Measurements from ENCODE around the gene CGB7. TPM values are rescaled to one million over a fixed set of nuclear protein-coding genes. Genes with fewer than 3 reads are reported as not detected.

CGB7 gene
- not detected for total RNA-seq

- Mint-ChIP-seq H3K9me3 (no peaks in the 10 kb centered on the region), H3K27me3 (peaks cover 52% of the 10 kb centered on the region), H3K4me1 (peaks cover 23% of the 10 kb centered on the region), H3K36me3 (ENCODE audit: low read depth) (no peaks in the 10 kb centered on the region), H3K4me3 (peak within 1 kb of the TSS; percentile 62), H3K27ac (no peak within 1 kb of the TSS)
- peak; percentile 46 for DNase-seq
- POLR2A ChIA-PET = no interaction called here
- CTCF ChIA-PET = interaction anchor here (0.6 to 1.4 kb wide), 2 partner anchors 65 to 224 kb away, joined by 3 to 4 read pairs; no protein-coding TSS in a partner anchor
These were observed at the start of gene CGB7 for GRCh38 chr19:49057636-49058234. Gene CGB7, minus strand, starts transcription at chr19:49057749. Its CDS starts 2,374 bp downstream, at chr19:49055375.

DNA sequence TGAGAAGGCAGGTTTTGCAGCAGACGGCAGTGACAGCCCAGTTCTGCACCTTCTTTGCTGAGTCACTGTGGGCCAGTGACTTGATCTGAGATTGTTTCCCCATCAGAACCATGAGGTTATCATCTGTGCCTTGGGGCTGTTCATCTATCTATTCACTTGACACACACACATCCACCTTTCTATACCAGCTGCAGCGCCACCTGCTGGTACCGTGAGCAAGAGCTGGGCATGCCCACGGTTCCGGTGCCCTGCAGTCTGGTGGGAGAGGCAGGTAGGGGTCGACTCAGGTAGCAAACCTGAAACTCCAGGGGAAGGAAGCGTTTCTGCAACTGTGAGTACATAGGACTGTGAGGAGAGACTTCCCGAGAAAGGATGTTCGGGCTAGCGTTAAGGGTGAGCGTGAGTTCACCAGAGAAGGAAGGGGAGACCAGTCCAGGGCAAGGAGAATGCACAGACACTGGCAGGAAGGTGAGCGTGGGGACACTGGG is 49.1 kb upstream of the CGB7 start:
- DNase-seq = peak; percentile 69
- Mint-ChIP-seq H3K27me3 (no peaks in the 10 kb centered on the region), H3K36me3 (ENCODE audit: low read depth) (peaks cover 57% of the 10 kb centered on the region), H3K4me1 (peaks cover 5% of the 10 kb centered on the region), H3K4me3 (no peak overlapping the region), H3K9me3 (no peaks in the 10 kb centered on the region), H3K27ac (peak overlapping the region; percentile 37)
- ChIA-PET POLR2A (interaction anchor here (1.2 kb wide), 2 partner anchors 27 to 29 kb away, joined by 3 to 4 read pairs; no protein-coding TSS in a partner anchor), CTCF (interaction anchor here (1.0 to 2.9 kb wide), 11 partner anchors 8 to 318 kb away, joined by 3 to 18 read pairs (median 4); partner anchors contain the start of genes GYS1, LIN7B and RUVBL2)

GRCh38 chr19:49104229-49104864 is 46.8 kb upstream of the CGB7 start:
- Mint-ChIP-seq H3K27me3 (no peaks in the 10 kb centered on the region), H3K36me3 (ENCODE audit: low read depth) (peaks cover 68% of the 10 kb centered on the region), H3K4me1 (peaks cover 5% of the 10 kb centered on the region), H3K9me3 (no peaks in the 10 kb centered on the region), H3K27ac (no peak overlapping the region), H3K4me3 (no peak overlapping the region)
- no peak for DNase-seq
- POLR2A ChIA-PET = no interaction called here
- CTCF ChIA-PET = interaction anchor here (0.6 to 2.9 kb wide), 2 partner anchors 10 to 160 kb away, joined by 3 to 18 read pairs; partner anchors contain the start of gene LIN7B

DNA sequence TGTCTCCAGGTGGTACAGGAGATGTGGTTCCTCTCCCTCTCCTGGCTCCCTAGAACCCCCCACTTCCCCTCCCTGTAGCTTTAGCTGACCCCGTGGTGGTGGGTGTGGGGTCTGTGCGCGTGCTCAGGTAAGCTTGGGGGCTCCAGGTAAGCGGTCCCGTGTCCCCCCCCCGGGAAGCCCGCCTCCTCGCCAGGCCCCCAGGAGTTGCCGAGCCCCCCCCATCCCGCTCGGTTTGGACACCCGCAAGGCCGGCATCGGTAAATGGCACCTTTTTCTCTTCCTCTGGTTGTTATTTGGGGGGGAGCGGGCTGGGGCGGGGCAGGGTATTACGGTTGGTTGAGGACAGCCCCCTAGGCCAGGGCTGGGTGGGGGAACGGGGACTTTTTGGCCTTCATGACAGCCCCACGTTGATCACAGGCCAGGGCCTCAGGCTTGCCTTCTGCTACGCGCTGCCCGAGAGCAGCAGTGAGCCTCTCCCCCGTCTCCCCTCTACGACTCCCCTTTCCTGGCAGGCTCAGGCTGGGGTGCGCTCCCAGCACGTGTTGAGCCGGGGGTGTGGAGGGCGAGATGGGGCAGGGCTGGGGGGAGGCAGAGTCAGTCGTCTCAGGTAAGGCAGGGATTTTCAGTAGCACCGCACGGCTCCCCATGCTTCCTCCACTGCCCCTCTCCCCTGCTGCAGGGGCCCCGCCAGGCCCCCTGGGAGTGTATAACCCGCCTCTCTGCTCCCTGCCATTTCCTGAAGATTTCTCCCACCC is 46.0 kb upstream of the CGB7 start:
- Mint-ChIP-seq H3K4me3 (no peak overlapping the region), H3K27ac (no peak overlapping the region), H3K27me3 (no peaks in the 10 kb centered on the region), H3K36me3 (ENCODE audit: low read depth) (peaks cover 68% of the 10 kb centered on the region), H3K9me3 (no peaks in the 10 kb centered on the region), H3K4me1 (peaks cover 7% of the 10 kb centered on the region)
- no peak for DNase-seq
- CTCF ChIA-PET = interaction anchor here (0.6 kb wide), 1 partner anchor 161 kb away, joined by 3 read pairs; no protein-coding TSS in a partner anchor
- POLR2A ChIA-PET = no interaction called here

DNA sequence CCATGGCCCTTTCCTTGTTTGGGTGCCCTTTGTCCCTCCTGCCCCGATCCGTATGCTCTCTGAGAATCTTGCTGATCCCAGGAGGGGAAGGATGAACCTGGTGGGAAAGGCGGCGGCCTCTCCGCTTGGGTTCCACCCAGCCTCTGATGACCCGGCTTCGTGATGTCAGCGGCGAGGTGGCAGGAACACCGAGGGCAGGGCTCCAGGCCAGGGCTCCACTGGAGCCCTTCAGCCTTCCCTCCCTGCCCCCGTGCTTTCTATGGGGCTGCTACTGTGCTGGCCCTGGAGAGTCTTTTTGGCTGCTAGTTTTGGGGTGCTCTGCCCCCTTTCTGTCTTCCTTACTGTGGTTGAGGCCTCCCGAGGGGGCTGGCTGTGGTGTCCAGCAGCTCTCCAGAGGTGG is 44.8 kb upstream of the CGB7 start:
- H3K27me3 Mint-ChIP-seq = no peaks in the 10 kb centered on the region
- H3K36me3 Mint-ChIP-seq (ENCODE audit: low read depth) = peaks cover 73% of the 10 kb centered on the region
- DNase-seq = no peak
- CTCF ChIA-PET = no interaction called here
- H3K9me3 Mint-ChIP-seq = no peaks in the 10 kb centered on the region
- H3K27ac Mint-ChIP-seq = no peak overlapping the region
- peaks cover 13% of the 10 kb centered on the region for H3K4me1 Mint-ChIP-seq
- no peak overlapping the region for H3K4me3 Mint-ChIP-seq
- POLR2A ChIA-PET = no interaction called here

GRCh38 chr19:49101160-49101559 is 43.6 kb upstream of the CGB7 start:
- Mint-ChIP-seq H3K36me3 (ENCODE audit: low read depth) (peaks cover 70% of the 10 kb centered on the region), H3K9me3 (no peaks in the 10 kb centered on the region), H3K27me3 (no peaks in the 10 kb centered on the region), H3K4me3 (no peak overlapping the region), H3K27ac (no peak overlapping the region), H3K4me1 (peaks cover 14% of the 10 kb centered on the region)
- ChIA-PET POLR2A (no interaction called here), CTCF (interaction anchor here (0.6 kb wide), 1 partner anchor 374 kb away, joined by 3 read pairs; no protein-coding TSS in a partner anchor)
- no peak for DNase-seq

DNA sequence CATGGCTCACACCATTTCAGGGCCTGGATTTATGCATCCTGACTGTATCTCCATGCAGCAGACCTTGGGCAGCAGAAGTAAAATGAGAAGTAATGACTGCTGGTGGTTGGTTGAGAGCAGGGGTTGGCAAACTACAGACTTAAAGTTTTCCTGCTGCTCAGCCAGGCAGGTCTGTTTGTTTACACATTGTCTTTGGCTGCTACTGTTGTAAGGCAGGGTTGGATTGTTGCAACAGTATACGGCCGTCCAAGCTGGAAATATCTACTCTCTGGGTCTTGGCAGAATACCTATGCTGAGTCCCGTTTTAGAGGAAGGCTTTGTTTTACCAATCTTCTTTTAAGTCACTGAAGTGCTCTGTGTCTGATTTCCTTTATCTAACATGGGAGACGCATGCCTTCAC is 41.2 kb upstream of the CGB7 start:
- H3K27me3 Mint-ChIP-seq = no peaks in the 10 kb centered on the region
- H3K36me3 Mint-ChIP-seq (ENCODE audit: low read depth) = peaks cover 66% of the 10 kb centered on the region
- H3K9me3 Mint-ChIP-seq = no peaks in the 10 kb centered on the region
- ChIA-PET CTCF (interaction anchor here (0.6 to 3.5 kb wide), 12 partner anchors 10 to 220 kb away, joined by 3 to 31 read pairs (median 8); partner anchors contain the start of genes GYS1, LIN7B and RUVBL2), POLR2A (interaction anchor here (1.6 kb wide), 1 partner anchor 15 kb away, joined by 8 read pairs; the partner anchor contains the start of gene LIN7B)
- no peak for DNase-seq
- H3K4me1 Mint-ChIP-seq = peaks cover 14% of the 10 kb centered on the region
- H3K4me3 Mint-ChIP-seq = no peak overlapping the region
- H3K27ac Mint-ChIP-seq = peak overlapping the region; percentile 31

DNA sequence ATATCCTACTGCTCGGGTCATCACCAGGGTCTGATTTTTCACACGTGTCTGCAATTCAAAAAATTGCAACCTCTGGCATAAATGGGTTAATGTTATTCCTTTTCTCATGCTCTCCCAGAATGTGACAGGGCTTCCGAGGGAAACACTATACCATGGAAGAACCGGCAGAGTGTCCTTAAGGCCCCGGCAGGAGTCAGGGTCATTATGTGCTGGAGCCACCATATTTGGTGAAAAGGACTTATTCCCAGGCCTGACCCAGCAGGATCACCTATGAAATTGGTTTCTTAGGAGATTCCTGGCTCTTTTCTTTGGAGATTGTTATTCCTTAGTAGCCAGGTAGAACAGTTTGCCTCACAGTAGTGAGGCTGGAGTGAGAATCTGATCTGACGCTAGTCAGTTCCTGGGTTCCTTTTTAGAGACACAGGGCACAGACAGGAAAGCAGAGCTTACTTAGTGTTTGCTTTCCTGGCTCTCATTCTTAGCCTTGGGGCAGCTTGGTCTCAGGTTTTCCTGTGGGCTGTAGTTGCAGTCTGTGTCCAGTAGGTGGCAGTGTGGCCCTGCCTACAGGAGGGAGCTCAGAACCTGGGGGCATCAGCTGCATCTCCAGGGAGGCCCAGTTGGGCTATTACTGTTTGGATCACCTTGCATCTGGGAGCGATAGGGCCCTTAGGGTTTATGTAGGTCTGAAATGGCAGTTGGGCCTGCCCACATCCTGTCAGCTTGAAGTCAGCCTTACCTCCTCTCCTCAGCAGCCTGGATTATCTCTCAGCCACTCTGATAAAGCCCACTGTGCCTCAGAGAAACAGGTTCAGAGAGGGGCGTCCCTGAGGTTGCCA is 40.1 kb upstream of the CGB7 start:
- no peaks in the 10 kb centered on the region for H3K27me3 Mint-ChIP-seq

DNA sequence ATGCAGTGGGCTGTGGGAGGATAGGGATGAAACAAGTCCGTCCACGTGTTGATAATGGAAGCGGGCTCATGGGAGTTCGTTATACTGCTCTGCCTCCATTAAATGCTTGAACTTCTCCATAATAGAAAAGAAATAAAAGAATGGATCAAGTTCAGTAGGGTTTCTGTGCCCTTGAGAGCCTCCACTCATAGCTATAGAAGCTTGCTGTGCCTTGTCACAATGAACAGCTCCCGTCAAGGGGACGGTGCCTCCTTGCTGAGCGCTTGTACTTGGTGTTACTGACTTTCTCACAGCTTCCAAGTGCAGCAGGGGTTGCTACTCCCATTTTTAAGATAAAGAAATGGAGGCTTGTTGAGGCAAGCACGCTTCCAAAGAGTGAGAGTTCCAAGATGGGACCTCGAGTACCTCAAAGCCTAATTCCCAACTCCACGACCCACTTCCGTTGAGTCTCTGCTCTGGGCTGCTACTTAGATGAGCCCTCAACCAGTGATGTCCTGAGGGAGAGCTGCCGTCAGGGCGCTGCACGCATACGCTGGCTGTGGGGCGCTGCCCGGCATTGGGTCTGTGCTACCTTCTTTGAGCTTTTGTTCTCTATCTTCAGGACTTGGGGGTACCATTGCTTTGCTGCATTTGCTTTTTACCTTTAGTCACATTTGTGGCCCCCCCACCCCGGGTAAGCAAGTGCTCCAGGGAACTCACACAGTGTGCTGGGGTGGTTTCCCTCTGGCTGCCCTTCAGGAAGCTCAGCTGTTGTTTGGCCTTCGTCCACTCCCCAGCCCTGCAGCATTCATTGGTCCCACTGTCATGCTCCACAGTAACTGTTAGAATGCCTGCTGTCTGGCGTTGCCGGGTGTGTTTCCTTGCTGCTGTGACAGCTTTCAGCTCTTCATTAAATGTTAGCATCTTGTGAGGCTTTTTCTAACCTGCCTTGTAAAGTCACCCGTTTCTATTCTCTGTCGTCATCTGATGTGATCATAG is 37.2 kb upstream of the CGB7 start:
- DNase-seq = no peak
- H3K9me3 Mint-ChIP-seq = no peaks in the 10 kb centered on the region
- POLR2A ChIA-PET = no interaction called here
- H3K27me3 Mint-ChIP-seq = no peaks in the 10 kb centered on the region
- H3K27ac Mint-ChIP-seq = no peak overlapping the region
- H3K36me3 Mint-ChIP-seq (ENCODE audit: low read depth) = peaks cover 72% of the 10 kb centered on the region
- no peak overlapping the region for H3K4me3 Mint-ChIP-seq
- CTCF ChIA-PET = interaction anchor here (0.7 to 1.4 kb wide), 3 partner anchors 12 to 101 kb away, joined by 4 to 5 read pairs (median 4); partner anchors contain the start of genes GYS1 and RUVBL2
- H3K4me1 Mint-ChIP-seq = peaks cover 29% of the 10 kb centered on the region

More for the DNA sequence above, 40.1 kb upstream of the CGB7 start:
- POLR2A ChIA-PET = interaction anchor here (0.6 to 1.6 kb wide), 7 partner anchors 11 to 157 kb away, joined by 3 to 8 read pairs (median 4); partner anchors contain the start of genes GYS1, LIN7B and RUVBL2
- CTCF ChIA-PET = interaction anchor here (0.6 to 3.5 kb wide), 33 partner anchors 9 to 750 kb away, joined by 3 to 35 read pairs (median 6); partner anchors contain the start of genes FLT3LG, GYS1, LIN7B and RUVBL2
- Mint-ChIP-seq H3K36me3 (ENCODE audit: low read depth) (peaks cover 66% of the 10 kb centered on the region), H3K27ac (peak overlapping the region; percentile 63), H3K9me3 (no peaks in the 10 kb centered on the region), H3K4me1 (peaks cover 14% of the 10 kb centered on the region), H3K4me3 (no peak overlapping the region)
- peak; percentile 79 for DNase-seq

- peaks cover 64% of the 10 kb centered on the region for H3K36me3 Mint-ChIP-seq (ENCODE audit: low read depth)
- no peaks in the 10 kb centered on the region for H3K9me3 Mint-ChIP-seq
- ChIA-PET POLR2A (no interaction called here), CTCF (no interaction called here)
- peaks cover 36% of the 10 kb centered on the region for H3K4me1 Mint-ChIP-seq
- no peak overlapping the region for H3K27ac Mint-ChIP-seq
- H3K4me3 Mint-ChIP-seq = no peak overlapping the region
- no peak for DNase-seq
- H3K27me3 Mint-ChIP-seq = no peaks in the 10 kb centered on the region
These were observed 35.1 kb upstream of the CGB7 start for GRCh38 chr19:49092686-49093085.

GRCh38 chr19:49091391-49092038 is 34.0 kb upstream of the CGB7 start:
- ChIA-PET POLR2A (interaction anchor here (0.6 kb wide), 1 partner anchor 15 kb away, joined by 3 read pairs; no protein-coding TSS in a partner anchor), CTCF (interaction anchor here (0.7 kb wide), 1 partner anchor 99 kb away, joined by 3 read pairs; the partner anchor contains the start of gene GYS1)
- no peaks in the 10 kb centered on the region for H3K27me3 Mint-ChIP-seq
- peaks cover 63% of the 10 kb centered on the region for H3K36me3 Mint-ChIP-seq (ENCODE audit: low read depth)
- no peak for DNase-seq
- no peaks in the 10 kb centered on the region for H3K9me3 Mint-ChIP-seq
- H3K4me1 Mint-ChIP-seq = peaks cover 38% of the 10 kb centered on the region
- H3K27ac Mint-ChIP-seq = peak overlapping the region; percentile 55
- no peak overlapping the region for H3K4me3 Mint-ChIP-seq

Measured in activated CD4-positive, alpha-beta memory T cell treated with anti-CD3 and anti-CD28 coated beads, Interleukin-2, amount 10 ng/mL, durations not matched to agents 7 days and 5 days (primary cell).